ENCODE results near the gene SOX15.

SOX15 gene

DNA sequence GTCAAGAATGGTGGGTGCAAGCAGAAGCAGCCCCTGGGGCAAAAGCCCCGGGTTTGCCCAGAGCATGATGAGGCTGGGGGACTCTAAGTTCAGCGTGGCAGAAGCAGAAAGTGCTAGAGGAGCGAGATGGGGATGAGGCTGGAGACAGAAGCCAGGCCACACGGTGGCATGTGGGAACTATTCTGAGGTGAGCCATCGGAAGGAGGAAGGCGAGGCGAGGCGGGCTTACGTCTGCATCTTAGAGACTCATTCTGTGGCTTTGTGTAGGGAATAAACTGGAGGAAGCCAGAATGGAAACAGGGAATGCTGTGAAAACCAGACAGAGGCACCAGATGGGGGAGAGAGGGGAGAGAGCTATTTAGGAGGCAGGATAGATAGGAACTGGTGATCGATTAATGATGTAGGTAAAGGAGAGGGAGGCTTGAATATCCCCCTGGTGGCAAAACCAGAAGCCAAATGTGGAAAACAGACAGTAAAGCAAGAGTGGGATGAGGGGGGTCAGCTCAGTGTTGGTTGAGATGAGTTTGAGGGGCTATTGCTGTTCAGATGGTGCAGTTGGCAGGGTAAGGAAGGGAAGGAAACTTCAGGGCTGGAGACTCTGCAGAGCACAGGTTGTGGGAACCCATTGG lies 34.5 kb downstream of the SOX15 start:
- no peak for DNase-seq

- DNase-seq = no peak
These were observed 36.5 kb downstream of the SOX15 start for GRCh38 chr17:7553356-7553755.

GRCh38 chr17:7552621-7553051 lies 37.3 kb downstream of the SOX15 start:
- no peak for DNase-seq

GRCh38 chr17:7551396-7551795 lies 38.5 kb downstream of the SOX15 start:
- no peak for DNase-seq

DNA sequence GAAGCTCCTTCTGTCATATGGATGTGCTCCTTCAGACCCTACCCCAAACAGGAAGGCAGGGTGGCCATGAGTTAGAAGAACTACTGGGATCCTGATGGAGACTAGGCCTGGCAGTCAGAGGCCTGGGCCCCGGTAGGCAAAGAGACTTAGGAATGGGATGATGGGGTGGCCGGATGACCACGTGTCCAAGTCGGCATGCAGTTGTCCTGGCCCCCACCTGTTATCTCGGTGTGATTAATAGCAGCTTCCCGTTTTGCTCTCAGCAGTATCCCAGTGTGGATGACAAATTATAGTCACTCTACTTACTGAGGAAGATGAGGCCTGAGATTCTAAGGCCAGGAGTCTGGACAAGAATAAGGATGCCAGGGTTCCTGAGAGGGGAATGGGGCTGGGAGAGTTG lies 39.5 kb downstream of the SOX15 start:
- no peak for DNase-seq

DNA sequence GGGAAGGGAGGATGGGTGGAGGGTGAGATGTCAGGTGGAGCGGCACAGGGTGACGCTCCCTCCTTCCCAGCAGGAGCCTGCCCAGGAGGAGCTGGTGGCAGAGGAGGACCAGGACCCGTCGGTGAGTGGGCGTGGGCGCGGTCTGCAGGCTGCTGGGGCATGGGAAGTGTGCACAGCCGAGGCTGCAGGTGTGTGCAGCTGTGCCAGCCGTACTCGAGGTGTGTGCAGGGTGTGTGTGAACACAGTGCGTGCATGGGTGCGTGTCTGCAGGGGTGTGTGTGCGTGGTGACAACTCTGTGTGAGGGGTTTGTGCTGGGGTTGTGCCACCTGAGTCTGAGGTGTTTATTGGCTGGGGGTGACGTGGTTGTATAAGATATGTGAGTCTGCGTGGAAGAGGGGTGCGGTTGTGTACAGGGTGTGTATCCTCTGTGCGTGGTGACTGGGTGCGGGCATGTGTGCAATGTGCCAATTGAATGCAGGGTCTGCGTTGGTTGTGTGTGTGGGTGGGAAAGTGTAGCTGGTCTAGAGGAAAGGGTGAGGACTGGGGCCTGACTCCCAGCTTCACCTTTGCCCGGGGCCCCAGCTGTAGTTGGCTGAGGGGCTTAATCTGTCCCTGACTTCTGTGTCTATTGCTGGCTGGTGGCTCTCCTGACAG lies 40.4 kb downstream of the SOX15 start:
- DNase-seq = no peak

DNA sequence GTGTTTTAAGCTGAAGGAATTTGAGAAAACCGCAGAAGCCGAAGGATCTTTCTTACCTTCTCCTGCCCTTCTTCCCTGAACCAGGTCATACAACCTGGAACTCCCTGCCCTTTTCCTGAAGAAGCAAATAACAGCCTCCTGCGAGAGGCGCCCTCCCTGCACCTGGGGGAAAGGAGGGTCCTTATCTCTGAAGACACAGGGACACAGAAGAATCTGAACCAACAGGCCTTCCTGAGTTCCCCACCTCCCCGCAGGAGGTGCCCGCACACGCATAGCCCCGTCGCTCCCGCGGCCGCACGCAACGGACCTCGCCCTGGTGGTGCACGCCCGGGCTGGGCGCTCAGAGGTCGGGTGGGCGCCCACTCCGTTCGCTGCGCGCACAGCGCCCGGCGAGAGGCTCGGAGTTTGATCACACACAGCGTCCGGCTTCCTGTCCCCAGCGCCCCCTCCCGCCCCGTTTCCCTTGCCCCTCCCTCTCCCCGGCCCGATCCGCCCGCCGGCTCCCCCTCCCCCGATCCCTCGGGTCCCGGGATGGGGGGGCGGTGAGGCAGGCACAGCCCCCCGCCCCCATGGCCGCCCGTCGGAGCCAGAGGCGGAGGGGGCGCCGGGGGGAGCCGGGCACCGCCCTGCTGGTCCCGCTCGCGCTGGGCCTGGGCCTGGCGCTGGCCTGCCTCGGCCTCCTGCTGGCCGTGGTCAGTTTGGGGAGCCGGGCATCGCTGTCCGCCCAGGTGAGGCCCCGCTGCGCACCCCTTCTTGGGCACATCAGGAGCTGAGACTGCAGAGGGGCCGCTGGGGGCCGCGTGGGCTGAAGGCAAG lies 41.1 kb downstream of the SOX15 start, which contains the start of gene TNFSF12:
TSS of gene TNFSF12 (plus strand) at position 474 of the 816 bp plus-strand sequence. CDS start at position 570, 96 bp downstream.
- no peak for DNase-seq

DNA sequence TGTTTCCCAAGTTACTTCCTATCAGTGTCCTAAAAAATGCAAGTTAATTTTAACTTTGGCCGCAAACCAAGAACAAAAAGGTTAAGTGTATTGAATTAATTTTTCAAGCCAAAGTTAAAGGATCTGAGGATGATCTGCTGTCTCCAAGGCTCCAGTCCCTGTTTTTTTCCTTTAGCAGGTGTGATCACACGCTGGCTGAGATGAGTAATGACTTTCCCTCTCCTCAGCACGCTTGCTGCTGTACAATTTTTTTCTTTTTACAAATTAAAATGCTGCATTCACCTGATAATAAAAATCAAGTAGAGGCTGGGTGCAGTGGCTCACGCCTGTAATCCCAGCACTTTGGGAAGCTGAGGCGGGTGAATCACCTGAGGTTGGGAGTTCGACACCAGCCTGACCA lies 45.0 kb downstream of the SOX15 start:
- DNase-seq = no peak

DNA sequence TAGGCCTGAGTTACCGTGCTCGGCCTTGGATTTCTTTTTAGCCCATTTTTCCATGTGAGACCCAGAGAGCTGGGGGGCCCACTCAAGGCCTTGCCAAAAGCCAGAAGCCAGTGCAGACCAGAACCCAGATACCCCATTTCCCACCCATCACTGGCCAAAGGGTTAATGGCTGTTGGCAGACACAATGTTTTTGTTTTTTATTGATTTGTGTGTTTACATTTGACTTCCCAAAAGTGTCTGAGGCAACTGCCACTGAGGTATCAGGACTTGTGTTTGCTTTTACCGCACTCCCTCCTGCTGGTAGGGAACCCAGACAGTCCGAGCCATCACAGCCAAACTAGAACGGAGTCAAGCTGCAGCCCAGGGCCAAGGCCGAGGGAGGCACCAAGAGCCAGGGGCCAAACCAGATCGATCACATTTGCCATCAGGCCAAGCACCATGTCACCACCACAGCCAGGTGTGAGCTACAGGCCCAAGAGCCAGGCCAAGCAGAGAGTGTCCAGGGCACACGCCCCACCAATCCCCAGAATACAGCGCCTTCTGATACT lies 48.7 kb downstream of the SOX15 start:
- DNase-seq = no peak

DNA sequence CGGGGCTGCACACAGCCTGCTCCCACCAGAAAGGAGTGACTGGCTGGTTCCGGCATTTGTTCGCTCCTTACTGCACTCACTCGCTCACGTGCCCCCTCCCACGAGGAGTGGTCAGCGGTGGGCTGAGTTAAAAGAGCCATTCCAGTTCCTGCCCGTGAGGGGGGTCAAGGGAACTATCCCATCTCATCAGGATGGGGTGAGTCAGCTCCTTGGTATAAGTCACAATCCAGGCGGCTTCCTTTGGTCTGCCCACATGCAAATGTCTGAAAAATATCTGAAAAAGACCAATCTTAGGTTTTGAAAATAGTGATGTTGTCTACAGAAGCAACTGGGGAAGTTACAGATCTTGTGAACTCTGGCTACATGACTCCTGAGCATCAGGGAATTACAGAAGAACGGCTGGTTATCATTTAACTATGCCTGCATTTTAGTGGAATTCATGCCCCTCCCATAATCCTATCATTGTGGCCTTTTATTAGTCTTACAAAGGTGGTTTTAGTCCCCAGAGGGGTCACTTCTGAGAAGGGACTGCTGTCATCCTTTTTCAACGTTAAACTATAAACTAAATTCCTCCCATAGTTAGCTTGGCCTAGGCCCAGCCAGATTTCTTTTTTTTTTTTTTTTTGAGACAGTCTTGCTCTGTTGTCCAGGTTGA lies 50.9 kb downstream of the SOX15 start:
- no peak for DNase-seq
